Skeletal muscle satellite cell (primary cell): ENCODE data around the gene BARHL1.

Experiments used
- H3K27me3 ChIP-seq: 2 replicates; pipeline ENCODE4 v1.7.0; 2013; ENCODE audit warnings: low read length; ENCODE audit not compliant: control insufficient read depth, insufficient read depth
- H3K36me3 ChIP-seq: 2 replicates; pipeline ENCODE4 v1.7.0; 2013; ENCODE audit warnings: mild to moderate bottlenecking, control low read depth, low read length; ENCODE audit not compliant: insufficient read depth
- H3K4me1 ChIP-seq: 2 replicates; pipeline ENCODE4 v1.7.0; 2013; ENCODE audit warnings: low read length; ENCODE audit not compliant: control insufficient read depth, insufficient read depth
- H3K4me2 ChIP-seq: 2 replicates; pipeline ENCODE4 v1.7.0; 2013; ENCODE audit warnings: mild to moderate bottlenecking, low read length
- H3K4me3 ChIP-seq: 2 replicates; pipeline ENCODE4 v1.7.0; 2013; ENCODE audit warnings: low read length
- H3K9ac ChIP-seq: 2 replicates; pipeline ENCODE4 v1.7.0; 2013; ENCODE audit warnings: mild to moderate bottlenecking, low read depth, low read length, moderate library complexity
- H3K9me3 ChIP-seq: replicated peaks from 2 replicates; pipeline ENCODE4 v1.7.0; 2013; ENCODE audit warnings: mild to moderate bottlenecking, control low read depth, low read length

Gene BARHL1

DNA sequence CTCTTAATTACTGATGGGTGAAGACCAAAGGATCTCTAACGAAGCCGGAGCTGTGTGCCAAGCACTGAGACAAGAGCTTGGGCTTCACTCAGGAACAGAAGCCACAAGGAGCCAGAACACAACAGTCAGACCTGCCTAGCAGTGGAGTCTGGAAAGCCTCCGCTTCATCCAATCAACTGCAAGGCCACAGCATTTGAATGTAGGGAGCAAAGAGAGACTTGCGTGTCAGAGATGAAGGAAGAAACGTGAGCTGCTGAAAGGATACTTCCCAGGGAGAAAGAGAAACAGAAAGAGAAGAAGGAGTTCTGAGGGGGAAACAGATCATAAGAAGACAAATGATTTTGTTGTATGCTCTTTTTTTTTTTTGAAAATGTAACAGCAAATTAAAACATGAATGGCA, 43.9 kb downstream of the BARHL1 start:
- Histone ChIP-seq H3K9me3 (no peaks in the 10 kb centered on the region), H3K4me1 (peaks cover 7% of the 10 kb centered on the region), H3K9ac (no peak overlapping the region), H3K27me3 (no peaks in the 10 kb centered on the region), H3K36me3 (peaks cover 44% of the 10 kb centered on the region), H3K4me2 (no peak overlapping the region), H3K4me3 (no peak overlapping the region)

DNA sequence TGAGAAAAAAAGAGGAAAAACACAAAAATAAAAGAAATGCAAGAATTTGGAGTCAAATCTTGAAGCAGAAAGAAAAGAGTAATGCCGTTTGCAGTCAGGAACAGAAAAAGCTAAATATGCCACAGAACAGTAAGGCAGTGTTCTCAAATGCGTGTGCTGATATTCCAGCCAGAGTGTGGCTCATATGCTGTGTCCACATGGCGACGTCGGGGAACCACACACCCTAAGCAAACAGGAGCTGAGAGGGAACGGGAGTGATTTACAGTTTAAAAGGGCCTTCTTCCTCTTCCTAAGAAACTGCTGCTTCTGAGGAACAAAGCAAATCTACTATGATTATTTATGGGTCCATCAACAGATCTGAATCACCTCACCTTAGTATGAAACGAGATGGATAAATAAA, 44.7 kb downstream of the BARHL1 start:
- peaks cover 40% of the 10 kb centered on the region for H3K36me3 ChIP-seq

DNA sequence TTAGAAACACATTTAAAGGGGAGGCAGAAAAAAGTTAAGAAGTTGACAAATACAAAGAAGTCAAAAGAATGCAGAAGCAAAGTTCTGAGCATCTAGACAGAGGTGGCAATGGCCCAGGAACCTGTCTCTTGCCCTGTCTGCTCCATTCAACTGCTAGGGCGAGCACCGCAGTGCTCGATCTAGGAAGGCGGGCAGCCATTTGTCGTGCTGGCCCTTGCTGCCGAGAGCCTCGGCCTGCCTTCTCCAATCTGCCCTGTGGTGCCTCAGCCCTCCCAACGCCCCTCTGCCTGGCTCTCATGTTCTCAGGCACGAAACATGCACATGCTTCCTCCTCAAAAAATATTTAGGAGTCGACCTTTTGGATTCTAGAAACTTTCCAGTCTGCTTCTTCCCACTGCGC, 45.2 kb downstream of the BARHL1 start:
- no peak overlapping the region for H3K9ac ChIP-seq
- no peaks in the 10 kb centered on the region for H3K9me3 ChIP-seq
- peaks cover 40% of the 10 kb centered on the region for H3K36me3 ChIP-seq

More for the DNA sequence above, 44.7 kb downstream of the BARHL1 start:
- Histone ChIP-seq H3K4me2 (no peak overlapping the region), H3K9ac (no peak overlapping the region), H3K4me3 (no peak overlapping the region), H3K4me1 (peaks cover 14% of the 10 kb centered on the region), H3K9me3 (no peaks in the 10 kb centered on the region), H3K27me3 (no peaks in the 10 kb centered on the region)

DNA sequence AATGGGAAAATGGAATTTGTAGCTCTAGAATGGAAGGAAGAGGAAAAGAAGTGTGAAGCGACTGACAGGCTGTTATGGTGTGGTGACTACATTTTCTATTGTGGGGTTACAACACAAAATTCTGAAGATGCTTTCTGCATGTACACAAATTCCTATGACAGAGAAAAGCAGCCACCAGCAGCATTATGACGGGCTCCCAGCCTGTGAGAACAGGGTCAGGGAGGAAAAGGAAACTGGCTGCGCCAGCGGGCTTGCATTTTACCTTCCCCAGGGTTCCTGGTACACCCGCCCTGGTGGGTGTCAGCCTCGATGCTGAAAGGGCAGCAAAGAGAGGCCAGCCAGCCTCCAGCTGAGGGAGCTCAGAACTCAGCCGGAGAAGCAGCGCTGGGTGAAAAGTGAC, 46.3 kb downstream of the BARHL1 start:
- Histone ChIP-seq H3K4me1 (peaks cover 14% of the 10 kb centered on the region), H3K9ac (no peak overlapping the region), H3K36me3 (peaks cover 38% of the 10 kb centered on the region), H3K9me3 (no peaks in the 10 kb centered on the region), H3K4me2 (no peak overlapping the region), H3K27me3 (no peaks in the 10 kb centered on the region), H3K4me3 (no peak overlapping the region)

More for the DNA sequence above, 45.2 kb downstream of the BARHL1 start:
- Histone ChIP-seq H3K4me1 (peaks cover 14% of the 10 kb centered on the region), H3K4me3 (no peak overlapping the region), H3K4me2 (no peak overlapping the region), H3K27me3 (no peaks in the 10 kb centered on the region)

DNA sequence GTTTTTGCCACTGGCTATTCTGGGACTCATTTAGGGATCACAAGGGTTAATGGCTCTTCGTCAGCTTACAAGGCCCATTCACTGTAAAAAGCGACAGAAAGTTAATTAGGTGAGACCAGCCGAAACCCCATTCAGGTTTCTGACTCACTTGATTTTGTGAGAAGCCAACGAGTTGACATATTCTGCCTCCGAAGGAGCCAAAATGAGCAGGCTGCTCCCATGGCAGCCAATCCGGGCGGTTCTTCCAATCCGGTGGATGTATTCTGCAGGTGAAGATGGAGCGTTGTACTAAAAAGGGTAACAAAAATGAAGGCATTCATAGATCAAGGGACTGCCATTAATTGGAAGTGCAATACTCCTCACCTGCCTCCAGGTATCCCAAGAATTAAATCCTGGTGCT, 47.7 kb downstream of the BARHL1 start:
- peaks cover 14% of the 10 kb centered on the region for H3K4me1 ChIP-seq
- H3K36me3 ChIP-seq: peaks cover 36% of the 10 kb centered on the region
- no peak overlapping the region for H3K4me2 ChIP-seq
- no peak overlapping the region for H3K9ac ChIP-seq
- no peaks in the 10 kb centered on the region for H3K27me3 ChIP-seq
- no peak overlapping the region for H3K4me3 ChIP-seq
- H3K9me3 ChIP-seq: no peaks in the 10 kb centered on the region

DNA sequence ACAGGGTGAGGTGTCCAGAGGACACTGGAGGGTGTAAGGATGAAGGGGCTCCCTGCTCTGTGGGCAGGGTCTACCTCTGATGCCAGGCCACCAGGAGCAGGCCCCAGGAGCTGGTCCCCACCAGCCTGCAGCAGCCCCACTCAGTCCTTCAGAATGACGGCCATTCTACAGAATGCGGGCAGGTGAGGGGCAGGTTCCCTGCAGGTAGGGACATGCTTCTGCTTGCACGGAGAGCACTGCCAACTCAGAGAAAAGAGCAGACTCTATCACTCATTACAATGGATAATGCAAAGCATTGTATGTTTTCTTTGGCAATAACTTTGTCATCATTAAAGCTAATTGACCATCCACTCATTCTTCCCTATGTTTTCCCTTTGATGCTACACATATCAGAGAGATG, 48.4 kb downstream of the BARHL1 start:
- no peaks in the 10 kb centered on the region for H3K27me3 ChIP-seq
- no peak overlapping the region for H3K4me3 ChIP-seq
- H3K4me1 ChIP-seq: peaks cover 14% of the 10 kb centered on the region
- no peaks in the 10 kb centered on the region for H3K9me3 ChIP-seq
- peaks cover 31% of the 10 kb centered on the region for H3K36me3 ChIP-seq
- H3K9ac ChIP-seq: no peak overlapping the region
- H3K4me2 ChIP-seq: no peak overlapping the region

DNA sequence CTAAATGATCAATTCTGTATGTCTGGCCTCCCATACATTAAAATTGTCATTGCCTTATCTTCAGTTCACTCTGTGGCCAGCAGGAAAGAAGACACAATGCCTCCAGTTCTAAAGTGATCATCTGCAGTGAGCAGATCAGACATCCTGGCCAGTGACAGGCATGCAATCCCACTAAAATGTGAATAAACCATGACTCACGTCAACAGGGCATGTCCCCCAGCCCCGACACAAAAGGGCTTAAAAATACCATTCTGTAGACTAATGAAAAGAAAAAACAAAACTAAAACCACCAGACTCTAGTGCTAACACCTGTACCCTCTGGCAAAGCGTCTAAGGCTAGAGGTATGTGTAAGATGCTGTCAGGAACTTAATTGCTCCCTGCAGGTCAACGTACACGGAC, 48.9 kb downstream of the BARHL1 start:
- peak overlapping the region; percentile 11 for H3K4me2 ChIP-seq
- H3K9me3 ChIP-seq: no peaks in the 10 kb centered on the region
- H3K27me3 ChIP-seq: no peaks in the 10 kb centered on the region
- H3K9ac ChIP-seq: no peak overlapping the region
- H3K4me1 ChIP-seq: peaks cover 14% of the 10 kb centered on the region
- peaks cover 31% of the 10 kb centered on the region for H3K36me3 ChIP-seq
- H3K4me3 ChIP-seq: no peak overlapping the region

DNA sequence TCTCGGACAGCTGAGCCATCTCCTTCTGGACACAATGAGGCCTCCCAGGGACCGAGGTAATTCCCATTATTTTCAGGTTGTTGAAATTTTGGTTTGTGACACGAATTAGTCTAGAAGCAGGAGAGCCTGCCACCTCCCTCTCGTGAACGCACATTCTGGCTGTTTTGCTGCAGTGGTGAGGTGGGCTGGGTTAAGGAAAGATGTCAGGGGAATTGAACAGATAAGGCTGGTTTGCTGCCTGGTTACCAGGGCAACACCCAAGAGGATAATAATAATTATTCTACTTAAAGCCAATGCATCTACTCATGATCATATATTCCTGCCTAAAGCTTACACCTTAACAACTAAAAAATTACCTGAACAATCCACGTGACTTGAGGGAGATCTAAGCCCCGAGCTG, 49.3 kb downstream of the BARHL1 start:
- H3K9me3 ChIP-seq: no peaks in the 10 kb centered on the region
- peaks cover 34% of the 10 kb centered on the region for H3K36me3 ChIP-seq
- peaks cover 14% of the 10 kb centered on the region for H3K4me1 ChIP-seq
- H3K4me2 ChIP-seq: peak overlapping the region; percentile 11
- no peaks in the 10 kb centered on the region for H3K27me3 ChIP-seq
- H3K9ac ChIP-seq: no peak overlapping the region
- no peak overlapping the region for H3K4me3 ChIP-seq

DNA sequence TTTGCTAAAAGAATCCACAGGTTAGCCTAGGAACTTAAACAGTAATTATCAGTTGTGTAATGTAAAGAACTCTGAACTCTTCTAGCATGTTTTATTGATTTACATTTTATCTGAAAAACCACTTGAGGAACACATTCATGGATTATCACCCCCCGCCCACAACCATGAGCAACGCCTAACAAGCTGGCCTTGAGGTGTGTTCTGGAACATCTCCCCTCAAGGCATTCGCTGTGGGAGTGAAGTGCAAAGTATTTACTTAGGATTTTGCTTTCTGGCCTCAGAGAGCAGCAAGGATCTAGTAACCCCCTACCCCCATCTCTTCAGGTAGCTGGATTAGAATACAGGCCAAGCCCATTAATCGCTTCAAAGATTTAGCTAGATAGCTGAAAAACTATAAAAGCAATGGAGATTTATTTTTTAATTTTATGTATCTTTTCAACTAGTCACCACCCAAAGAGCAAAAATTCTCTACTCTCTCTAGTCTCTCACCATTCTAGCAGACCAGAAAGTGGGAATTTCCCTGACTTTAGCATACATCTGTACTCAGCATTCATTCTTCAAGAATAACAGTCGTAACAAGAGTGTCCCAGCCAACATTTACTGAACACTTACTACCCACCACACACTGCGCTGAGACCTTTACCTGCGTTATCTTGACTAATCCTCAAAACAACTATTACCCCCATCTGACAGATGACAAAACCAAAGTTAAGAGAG, 50.2 kb downstream of the BARHL1 start:
- Histone ChIP-seq H3K4me1 (peaks cover 14% of the 10 kb centered on the region), H3K4me3 (no peak overlapping the region), H3K36me3 (peaks cover 43% of the 10 kb centered on the region), H3K4me2 (no peak overlapping the region), H3K9me3 (no peaks in the 10 kb centered on the region), H3K9ac (no peak overlapping the region), H3K27me3 (no peaks in the 10 kb centered on the region)

DNA sequence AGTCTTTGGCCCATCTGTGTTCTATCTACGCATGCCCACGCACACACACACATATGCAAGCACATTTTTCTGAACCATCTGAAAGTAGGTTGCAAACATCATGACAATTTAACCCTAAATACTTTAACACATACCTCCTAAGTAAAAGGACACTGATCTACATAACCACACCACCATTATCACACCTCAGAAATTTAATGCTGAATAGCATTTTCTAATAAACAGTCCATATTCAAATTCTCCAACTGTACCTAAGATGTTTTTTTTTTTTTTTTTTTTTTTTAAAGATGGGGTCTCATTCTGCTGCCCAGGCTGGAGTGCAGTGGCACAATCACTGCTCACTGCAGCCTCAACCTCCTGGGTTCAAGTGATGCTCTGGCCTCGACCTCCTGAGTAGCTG, 51.9 kb downstream of the BARHL1 start:
- Histone ChIP-seq H3K9me3 (no peaks in the 10 kb centered on the region), H3K4me1 (peaks cover 17% of the 10 kb centered on the region), H3K27me3 (no peaks in the 10 kb centered on the region), H3K36me3 (peaks cover 46% of the 10 kb centered on the region), H3K4me3 (no peak overlapping the region), H3K9ac (no peak overlapping the region), H3K4me2 (no peak overlapping the region)

DNA sequence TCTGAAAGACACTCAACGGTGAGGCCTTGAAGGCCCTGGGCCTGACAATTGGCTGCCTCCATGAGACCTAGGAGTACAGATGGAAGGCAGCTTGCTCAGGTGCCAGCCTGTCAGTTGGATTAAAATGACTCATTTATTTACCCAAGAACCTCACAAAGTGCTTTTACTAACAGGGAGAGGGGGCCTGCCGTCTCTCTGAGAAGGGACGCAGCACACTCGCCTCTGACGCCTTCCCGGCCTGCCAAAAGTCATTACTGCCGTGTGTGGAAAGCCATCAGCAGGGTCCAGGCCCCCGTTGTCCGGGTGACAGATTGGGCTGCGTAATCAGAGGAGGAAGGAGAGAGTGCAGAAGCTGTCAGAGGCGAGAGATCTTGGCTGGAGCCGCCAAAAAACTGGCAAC, 54.9 kb downstream of the BARHL1 start:
- Histone ChIP-seq H3K4me1 (peaks cover 4% of the 10 kb centered on the region), H3K36me3 (peaks cover 55% of the 10 kb centered on the region), H3K27me3 (no peaks in the 10 kb centered on the region), H3K4me3 (no peak overlapping the region), H3K9me3 (no peaks in the 10 kb centered on the region), H3K9ac (no peak overlapping the region), H3K4me2 (no peak overlapping the region)

DNA sequence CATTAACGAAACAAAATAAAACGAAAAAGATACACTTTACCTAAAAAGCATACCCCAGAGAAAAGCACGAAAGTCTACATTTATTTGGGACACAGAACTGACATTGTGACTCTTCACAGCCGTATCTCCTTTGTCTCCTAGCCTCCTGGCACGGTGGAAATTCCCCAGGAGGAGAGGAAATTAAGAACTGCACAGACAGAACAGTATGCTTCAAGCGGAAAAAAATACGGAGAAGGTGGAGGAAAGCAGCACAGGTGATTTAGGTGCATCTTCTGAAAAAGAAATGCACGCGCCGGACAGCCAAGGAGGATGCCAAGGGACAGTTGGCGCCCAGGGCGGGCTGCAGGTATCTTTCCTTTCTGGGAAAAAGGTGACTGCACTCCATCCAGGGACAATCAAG, 55.4 kb downstream of the BARHL1 start:
- Histone ChIP-seq H3K4me2 (no peak overlapping the region), H3K4me1 (peaks cover 4% of the 10 kb centered on the region), H3K27me3 (no peaks in the 10 kb centered on the region), H3K9ac (no peak overlapping the region), H3K4me3 (no peak overlapping the region), H3K9me3 (no peaks in the 10 kb centered on the region), H3K36me3 (peaks cover 55% of the 10 kb centered on the region)
